Measurements from ENCODE around the gene SRRM5. TPM values are rescaled to one million over a fixed set of nuclear protein-coding genes. Genes with fewer than 3 reads are reported as not detected.

The SRRM5 gene
- total and polyA plus RNA-seq, 2 of the 4 experiments (the other 2 are of a cell fraction): 0.10 TPM; not detected in 1

- no peak overlapping the region for H2BK5ac ChIP-seq (ENCODE audit: low read depth, low read length, poor library complexity, severe bottlenecking)
- H3K4ac ChIP-seq (ENCODE audit: low read depth, low read length): no peak overlapping the region
- POLR2A ChIA-PET (ENCODE audit: unreplicated experiment): no interaction called here
- ATAC-seq (ENCODE audit: low read depth): no peak
- intact Hi-C loops (cut with micrococcal nuclease) (no loop called here), in situ Hi-C loops (cut with MboI; ENCODE audit: low sequenced_read_pairs) (no loop called here), dilution Hi-C loops (cut with HindIII; ENCODE audit: low sequenced_read_pairs, unreplicated experiment) (no loop called here)
- no peak overlapping the region for H3K18ac ChIP-seq (ENCODE audit: low read depth, low read length)
- no peak overlapping the region for H2BK15ac ChIP-seq (ENCODE audit: low read depth, low read length)
- H3K27me3 ChIP-seq (ENCODE audit: control insufficient read depth, insufficient read depth, low read length): no peaks in the 10 kb centered on the region
- no CpG with 5 or more reads among the region's 2 CpGs for WGBS, 2 experiments (ENCODE audit: extremely low coverage in 2 of 2, insufficient read length in 1 of 2)
- H3K79me1 ChIP-seq (ENCODE audit: low read depth in 1 of 2, low read length in 2 of 2): peaks cover 0 to 18% of the 10 kb centered on the region in 2 experiments; a peak in 3 of 4 replicates
- no peak overlapping the region for H3K4me2 ChIP-seq (ENCODE audit: low read depth, low read length)
- peaks cover 11% of the 10 kb centered on the region for H3K9me1 ChIP-seq (ENCODE audit: insufficient read depth, low read length)
- no peak overlapping the region for H4K8ac ChIP-seq (ENCODE audit: low read depth in 2 of 2, low read length in 2 of 2)
- no TSS peak for BruUV-seq (replicated peaks)
- TF ChIP-seq RCOR1 (IDR thresholded peaks at IDR 0.05; ENCODE audit: insufficient replicate concordance, low read length) (no peak), MAFK (IDR thresholded peaks at IDR 0.05; ENCODE audit: low read depth, low read length) (no peak), FOS (IDR thresholded peaks at IDR 0.05; ENCODE audit: low read depth, low read length) (no peak), BHLHE40 (IDR thresholded peaks at IDR 0.05; ENCODE audit: low read depth, low read length) (no peak), MAZ (IDR thresholded peaks at IDR 0.05; ENCODE audit: borderline replicate concordance, low read depth, low read length) (no peak), ELK1 (IDR thresholded peaks at IDR 0.05; ENCODE audit: borderline replicate concordance, low read depth, low read length) (no peak), MXI1 (IDR thresholded peaks at IDR 0.05; ENCODE audit: borderline replicate concordance, low read depth, low read length) (no peak)
- H2BK20ac ChIP-seq (ENCODE audit: low read depth, low read length): no peak overlapping the region
- H3K27ac ChIP-seq (ENCODE audit: insufficient read depth, low read length): no peak overlapping the region
- CTCF ChIA-PET: interaction anchor here (1.0 kb wide), 1 partner anchor 12 kb away, joined by 3 read pairs; no protein-coding TSS in a partner anchor
- no peaks in the 10 kb centered on the region; the same call in 1 of the 2 replicates for H4K20me1 ChIP-seq (ENCODE audit: insufficient read depth, low read length)
- no peak overlapping the region for H2AK9ac ChIP-seq (replicated peaks; ENCODE audit: low read depth, low read length, poor library complexity)
- no peak overlapping the region for H3K4me3 ChIP-seq (ENCODE audit: insufficient read depth, low read depth, low read length)
- no peak overlapping the region for H3K9ac ChIP-seq (ENCODE audit: low read depth, low read length)
- H3K14ac ChIP-seq (replicated peaks; ENCODE audit: low read depth, low read length): no peak overlapping the region
- H3K36me3 ChIP-seq (ENCODE audit: control insufficient read depth, insufficient read depth, low read length): peaks cover 7% of the 10 kb centered on the region; the same call in 1 of the 2 replicates
- H2AK5ac ChIP-seq (ENCODE audit: low read depth, low read length): no peak overlapping the region
- no peak overlapping the region for H2BK120ac ChIP-seq (ENCODE audit: low read depth, low read length)
- H3K23ac ChIP-seq (ENCODE audit: low read depth, low read length): no peak overlapping the region
- H4K91ac ChIP-seq (ENCODE audit: insufficient read depth, low read depth, low read length): no peak overlapping the region
- H3K56ac ChIP-seq (ENCODE audit: extremely low read depth, insufficient read depth, low read length): no peak overlapping the region
- H2AFZ ChIP-seq (replicated peaks; ENCODE audit: low read length, poor library complexity): no peak overlapping the region
- no peaks in the 10 kb centered on the region for H3K4me1 ChIP-seq (ENCODE audit: control insufficient read depth, insufficient read depth, low read length)
- no peak overlapping the region for H4K5ac ChIP-seq (ENCODE audit: low read depth, low read length)
- H3K9me3 ChIP-seq (ENCODE audit: control insufficient read depth, insufficient read depth, low read length): no peaks in the 10 kb centered on the region
- DNase-seq: no peak
These were observed 29.4 kb upstream of the SRRM5 start for GRCh38 chr19:43582495-43582894.
